ENCODE results near the gene CTBP2.

CTBP2 gene

DNA sequence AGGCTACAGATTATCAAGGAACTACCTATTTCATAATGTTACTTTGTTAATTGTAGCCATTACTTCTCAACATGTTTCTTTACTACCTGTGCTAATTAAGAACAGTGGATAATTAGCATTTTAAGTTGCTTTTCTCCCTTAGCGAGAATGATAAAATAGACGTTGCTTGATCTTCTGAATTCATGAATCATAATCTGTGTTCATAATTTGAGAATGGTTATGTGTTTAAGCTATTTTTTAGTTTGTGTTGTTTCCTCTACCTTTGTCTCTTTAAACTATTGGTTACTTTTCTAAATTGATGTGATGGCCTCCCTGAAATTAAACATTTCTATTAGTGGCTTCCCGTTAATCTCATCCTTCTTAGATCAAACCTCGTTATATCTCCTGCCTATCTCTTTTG lies 218.5 kb downstream of the CTBP2 start, which contains the start of gene ZRANB1:
ZRANB1 (plus strand) TSS at position 301 of the 400 bp plus-strand sequence. CDS start 371 bp downstream, outside the sequence.
- DNase-seq (ENCODE audit: low read depth in 2 of 2): no peak

GRCh38 chr10:124939290-124939689 lies 221.1 kb downstream of the CTBP2 start:
- DNase-seq (ENCODE audit: low read depth in 2 of 2): no peak

DNA sequence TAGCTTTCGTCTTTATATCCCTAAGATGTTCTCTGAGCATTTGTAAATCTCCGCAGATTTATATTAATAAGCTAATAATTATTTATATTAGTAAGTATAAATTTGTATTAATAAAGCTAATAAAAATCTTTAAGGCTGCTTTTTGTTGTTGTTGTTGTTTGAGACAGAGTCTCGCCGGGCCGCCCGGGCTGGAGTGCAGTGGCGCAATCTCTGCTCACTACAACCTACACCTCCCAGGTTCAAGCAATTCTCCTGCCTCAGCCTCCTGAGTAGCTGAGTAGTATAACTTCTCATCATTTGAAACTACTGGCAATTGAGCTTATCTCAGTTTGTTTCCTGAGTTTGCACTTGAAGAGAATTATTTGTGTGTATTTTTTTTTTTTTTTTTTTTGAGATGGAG lies 223.6 kb downstream of the CTBP2 start:
- no peak for DNase-seq (ENCODE audit: low read depth in 2 of 2)

DNA sequence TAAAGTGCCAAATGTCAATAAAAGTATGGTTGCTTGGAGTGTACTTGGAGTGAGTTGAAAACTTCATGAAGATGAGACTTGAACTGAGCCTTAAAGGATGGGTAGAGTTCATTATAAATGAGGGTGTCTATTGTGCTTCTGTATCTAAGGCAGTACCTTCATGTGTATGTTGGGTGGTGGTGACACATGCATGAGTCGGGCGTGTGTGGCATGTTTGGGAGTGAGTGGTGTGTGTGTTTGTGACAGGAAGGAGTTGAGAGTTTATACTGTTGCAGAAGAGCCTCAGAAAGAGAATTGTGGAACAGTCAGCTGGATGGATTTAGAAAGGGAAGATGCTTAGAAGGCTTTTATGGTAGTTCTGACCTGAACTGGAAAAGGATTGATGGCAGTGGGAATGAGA lies 224.4 kb downstream of the CTBP2 start:
- DNase-seq (ENCODE audit: low read depth in 2 of 2): no peak
